ENCODE results near the gene GLUD1.

DNA sequence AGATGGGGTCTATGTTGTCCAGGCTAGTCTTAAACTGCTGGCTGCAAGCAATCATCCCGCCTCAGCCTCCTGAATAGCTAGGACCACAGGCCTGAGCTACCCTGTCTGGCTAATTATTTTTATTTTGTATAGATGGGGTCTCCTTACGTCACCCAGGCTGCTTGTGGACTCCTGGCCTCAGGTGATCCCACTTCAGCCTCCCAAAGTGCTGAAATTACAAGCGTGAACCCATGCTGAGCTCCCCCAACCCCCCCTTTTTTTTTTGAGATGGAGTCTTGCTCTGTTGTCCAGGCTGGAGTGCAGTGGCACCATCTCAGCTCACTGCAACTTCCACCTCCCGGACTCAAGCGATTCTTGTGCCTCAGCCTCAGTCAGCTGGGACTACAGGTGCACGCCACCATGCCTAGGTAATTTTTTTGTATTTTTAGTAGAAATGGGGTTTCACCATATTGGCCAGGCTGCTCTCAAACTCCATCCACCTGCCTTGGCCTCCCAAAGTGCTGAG lies 49.2 kb downstream of the GLUD1 start:
- TF ChIP-seq SMC3 (IDR thresholded peaks at IDR 0.05) (no peak), ZFP36 (IDR thresholded peaks at IDR 0.05; ENCODE audit: borderline replicate concordance, partially characterized antibody) (no peak), HOXB5 (CRISPR knock-in tag; IDR thresholded peaks at IDR 0.05) (no peak), POLR2A (IDR thresholded peaks at IDR 0.05; ENCODE audit: low read length) (no peak), MAZ (IDR thresholded peaks at IDR 0.05; ENCODE audit: borderline replicate concordance, low read depth, low read length) (no peak)
